ENCODE measurements around the gene CASKIN1. TPM values are rescaled to one million over a fixed set of nuclear protein-coding genes. Genes with fewer than 3 reads are reported as not detected.
"Not testable (repeated sequence)": the region's sequence is repeated elsewhere in the genome, so short reads cannot be mapped to it uniquely, and the experiment has no call there.

The CASKIN1 gene
- total RNA-seq, 4 donors from 2014 or later = under 0.01 to 0.14 TPM; not detected in 2

GRCh38 chr16:2135770-2136490, 60.5 kb downstream of the CASKIN1 start, which contains the start of gene PKD1:
PKD1 (minus strand) TSS chr16:2135898; CDS start chr16:2135689, 209 bp downstream.
- H3K27ac ChIP-seq = peak within 1 kb of the TSS; percentile 84 to 91 (median 89)
- in situ Hi-C loops (cut with MboI; ENCODE audit: low pct_ligation_motif_present in 1 of 4, low pct_unique_long_range_greater_than_20kb in 1 of 4, low sequenced_read_pairs in 3 of 4) = loop anchor here in 1 of 4 donors (25.0 kb wide), 1 partner anchor 124 kb away; the partner anchor contains the start of genes NPW and ZNF598
- H3K4me3 ChIP-seq = peak within 1 kb of the TSS; percentile 44 to 66 (median 58)
- H3K36me3 ChIP-seq; H3K9me3 ChIP-seq; intact Hi-C loops (cut with DNase I; ENCODE audit: low total_unique reads); H3K27me3 ChIP-seq: not testable (repeated sequence)
- TF ChIP-seq POLR2AphosphoS5 (IDR thresholded peaks at IDR 0.05) = peak in 2 of 3 donors; percentile 7 to 58
- peak; percentile 17 for TF ChIP-seq POLR2A (IDR thresholded peaks at IDR 0.05)
- 1% methylated on average over 25 of the region's 81 CpGs; no CpG with 5 or more reads in 1 of the 2 donors for WGBS, 2 donors (ENCODE audit: low coverage in 1 of 2)
- peaks cover 0 to 33% (median 9%) of the 10 kb centered on the region in 4 donors for H3K4me1 ChIP-seq
- DNase-seq = peak; percentile 98

- Histone ChIP-seq H3K4me1 (peaks cover 0 to 30% (median 8%) of the 10 kb centered on the region in 4 donors), H3K27ac (peak overlapping the region; percentile 84 to 91 (median 89)), H3K4me3 (peak overlapping the region; percentile 44 to 66 (median 58))
- DNase-seq; H3K36me3 ChIP-seq; intact Hi-C loops (cut with DNase I; ENCODE audit: low total_unique reads); H3K9me3 ChIP-seq; H3K27me3 ChIP-seq: not testable (repeated sequence)
- 0% methylated on average over 34 of the region's 42 CpGs; no CpG with 5 or more reads in 1 of the 2 donors for WGBS, 2 donors (ENCODE audit: low coverage in 1 of 2)
- in situ Hi-C loops (cut with MboI; ENCODE audit: low pct_ligation_motif_present in 1 of 4, low pct_unique_long_range_greater_than_20kb in 1 of 4, low sequenced_read_pairs in 3 of 4) = loop anchor here in 1 of 4 donors (25.0 kb wide), 1 partner anchor 123 kb away; the partner anchor contains the start of genes NPW and ZNF598
Observed at GRCh38 chr16:2135071-2135470, 61.3 kb downstream of the CASKIN1 start.

- DNase-seq; intact Hi-C loops (cut with DNase I; ENCODE audit: low total_unique reads); H3K36me3 ChIP-seq; H3K9me3 ChIP-seq; H3K27me3 ChIP-seq: not testable (repeated sequence)
- Histone ChIP-seq H3K4me3 (peak overlapping the region in 1 of 4 donors; percentile 33), H3K4me1 (peaks cover 2 to 35% (median 8%) of the 10 kb centered on the region in 4 donors), H3K27ac (peak overlapping the region; percentile 55 to 78 (median 72))
- WGBS, 2 donors (ENCODE audit: low coverage in 1 of 2) = 90% methylated on average over 3 of the region's 12 CpGs; no CpG with 5 or more reads in 1 of the 2 donors
- in situ Hi-C loops (cut with MboI; ENCODE audit: low pct_ligation_motif_present in 1 of 4, low pct_unique_long_range_greater_than_20kb in 1 of 4, low sequenced_read_pairs in 3 of 4) = loop anchor here in 1 of 4 donors (25.0 kb wide), 1 partner anchor 121 kb away; the partner anchor contains the start of genes NPW and ZNF598
Observed at GRCh38 chr16:2133797-2134196, 62.6 kb downstream of the CASKIN1 start.

- H3K27me3 ChIP-seq; intact Hi-C loops (cut with DNase I; ENCODE audit: low total_unique reads); DNase-seq; H3K36me3 ChIP-seq; H3K9me3 ChIP-seq; H3K4me3 ChIP-seq: not testable (repeated sequence)
- 68% methylated on average over 22 of the region's 22 CpGs; no CpG with 5 or more reads in 1 of the 2 donors for WGBS, 2 donors (ENCODE audit: low coverage in 1 of 2)
- in situ Hi-C loops (cut with MboI; ENCODE audit: low pct_ligation_motif_present in 1 of 4, low pct_unique_long_range_greater_than_20kb in 1 of 4, low sequenced_read_pairs in 3 of 4) = loop anchor here in 1 of 4 donors (25.0 kb wide), 1 partner anchor 118 kb away; the partner anchor contains the start of genes NPW and ZNF598
- Histone ChIP-seq H3K27ac (peak overlapping the region; percentile 29 to 92 (median 92)), H3K4me1 (peaks cover 16 to 62% (median 35%) of the 10 kb centered on the region in 4 donors)
Observed at GRCh38 chr16:2129890-2130447, 66.4 kb downstream of the CASKIN1 start.

- H3K27me3 ChIP-seq; H3K36me3 ChIP-seq; intact Hi-C loops (cut with DNase I; ENCODE audit: low total_unique reads); H3K9me3 ChIP-seq; H3K4me3 ChIP-seq; DNase-seq: not testable (repeated sequence)
- 41 to 80% methylated on average over 2 to 9 of the region's 11 CpGs for WGBS, 2 donors (ENCODE audit: low coverage in 1 of 2)
- Histone ChIP-seq H3K4me1 (peaks cover 24 to 69% (median 42%) of the 10 kb centered on the region in 4 donors), H3K27ac (peak overlapping the region; percentile 84 to 92 (median 92))
- in situ Hi-C loops (cut with MboI; ENCODE audit: low pct_ligation_motif_present in 1 of 4, low pct_unique_long_range_greater_than_20kb in 1 of 4, low sequenced_read_pairs in 3 of 4) = loop anchor here in 1 of 4 donors (25.0 kb wide), 1 partner anchor 117 kb away; the partner anchor contains the start of genes NPW and ZNF598
Observed at GRCh38 chr16:2129251-2129650, 67.2 kb downstream of the CASKIN1 start.

- 71% methylated on average over 3 of the region's 3 CpGs; no CpG with 5 or more reads in 1 of the 2 donors for WGBS, 2 donors (ENCODE audit: low coverage in 1 of 2)
- peak overlapping the region; percentile 92 to 98 (median 94) for H3K27ac ChIP-seq
- H3K27me3 ChIP-seq; H3K36me3 ChIP-seq; H3K4me3 ChIP-seq; intact Hi-C loops (cut with DNase I; ENCODE audit: low total_unique reads); H3K9me3 ChIP-seq: not testable (repeated sequence)
- peak; percentile 16 for TF ChIP-seq POLR2A (IDR thresholded peaks at IDR 0.05)
- TF ChIP-seq POLR2AphosphoS5 (IDR thresholded peaks at IDR 0.05) = peak; percentile 43 to 62 (median 58)
- peaks cover 24 to 76% (median 52%) of the 10 kb centered on the region in 4 donors for H3K4me1 ChIP-seq
- in situ Hi-C loops (cut with MboI; ENCODE audit: low pct_ligation_motif_present in 1 of 4, low pct_unique_long_range_greater_than_20kb in 1 of 4, low sequenced_read_pairs in 3 of 4) = loop anchor here in 1 of 4 donors (25.0 kb wide), 1 partner anchor 115 kb away; the partner anchor contains the start of genes NPW and ZNF598
- peak; percentile 60 for DNase-seq
Observed at GRCh38 chr16:2127630-2128280, 68.7 kb downstream of the CASKIN1 start.

Small RNA genes lying within 50 kb of the gene (small RNA-seq; reads per million reads assigned to genes)
- gene MIR3180-5 (0 reads per million in 4 donors), gene MIR4516 (0 to 0.35 (median 0.07) reads per million in 4 donors), gene RF00019 (0 reads per million in 4 donors), gene SNORD60 (0 reads per million in 4 donors)

Other genes starting within 250 kb of the CASKIN1 start
- gene RPL3L, start 241.9 kb downstream of the CASKIN1 start, total RNA-seq = under 1 TPM in 1 of 4 donors, not detected in 3; 0.55 TPM
- 100 to 1,000 TPM; 137 to 496 (median 250) TPM for gene NDUFB10, start 237.1 kb downstream of the CASKIN1 start, total RNA-seq
- 1,000 to 10,000 TPM in 3 of 4 donors, 100 to 1,000 TPM in 1; 896 to 2,085 (median 1,613) TPM for gene RPS2, start 231.8 kb downstream of the CASKIN1 start, total RNA-seq
- gene RNF151, start 229.7 kb downstream of the CASKIN1 start, total RNA-seq = not detected
- 10 to 100 TPM; 23.2 to 31.0 (median 28.2) TPM for gene TBL3, start 224.6 kb downstream of the CASKIN1 start, total RNA-seq
- gene NOXO1, start 215.1 kb downstream of the CASKIN1 start, total RNA-seq = 10 to 100 TPM in 3 of 4 donors, 1 to 10 TPM in 1; 4.2 to 29.8 (median 19.4) TPM
- 100 to 1,000 TPM in 1 of 4 donors, 10 to 100 TPM in 3; 29.9 to 117 (median 64.3) TPM for gene GFER, start 212.4 kb downstream of the CASKIN1 start, total RNA-seq
- 1 to 10 TPM in 3 of 4 donors, not detected in 1; 2.7 to 4.8 (median 2.9) TPM for gene SYNGR3, start 206.6 kb downstream of the CASKIN1 start, total RNA-seq
- gene ZNF598, start 186.8 kb downstream of the CASKIN1 start, total RNA-seq = 100 to 1,000 TPM in 1 of 4 donors, 10 to 100 TPM in 3; 28.3 to 145 (median 42.0) TPM
- gene NPW, start 176.8 kb downstream of the CASKIN1 start, total RNA-seq = under 1 TPM in 1 of 4 donors, not detected in 3; 0.41 TPM
- gene NHERF2, start 169.7 kb downstream of the CASKIN1 start, total RNA-seq = 10 to 100 TPM in 3 of 4 donors, 1 to 10 TPM in 1; 3.7 to 61.9 (median 29.8) TPM
- 10 to 100 TPM; 12.7 to 32.9 (median 23.2) TPM for gene NTHL1, start 148.8 kb downstream of the CASKIN1 start, total RNA-seq
- 100 to 1,000 TPM in 2 of 4 donors, 10 to 100 TPM in 2; 88.3 to 206 (median 127) TPM for gene TSC2, start 148.6 kb downstream of the CASKIN1 start, total RNA-seq
- gene PKD1, start 60.7 kb downstream of the CASKIN1 start, total RNA-seq = 1,000 to 10,000 TPM in 1 of 4 donors, 100 to 1,000 TPM in 3; 131 to 1,015 (median 289) TPM
- 10 to 100 TPM in 3 of 4 donors, 1 to 10 TPM in 1; 8.3 to 28.4 (median 14.2) TPM for gene RAB26, start 48.0 kb downstream of the CASKIN1 start, total RNA-seq
- gene TRAF7, start 40.8 kb downstream of the CASKIN1 start, total RNA-seq = 10 to 100 TPM; 43.4 to 80.4 (median 63.0) TPM
- gene MLST8, start 8.8 kb upstream of the CASKIN1 start, total RNA-seq = 10 to 100 TPM; 50.8 to 81.8 (median 73.1) TPM
- gene BRICD5, start 14.3 kb upstream of the CASKIN1 start, total RNA-seq = 10 to 100 TPM in 2 of 4 donors, 1 to 10 TPM in 2; 5.7 to 29.9 (median 11.7) TPM
- 10 to 100 TPM; 18.0 to 49.0 (median 29.5) TPM for gene PGP, start 18.2 kb upstream of the CASKIN1 start, total RNA-seq
- 100 to 1,000 TPM in 1 of 4 donors, 10 to 100 TPM in 3; 36.5 to 124 (median 53.6) TPM for gene E4F1, start 27.0 kb upstream of the CASKIN1 start, total RNA-seq
- 1 to 10 TPM in 1 of 4 donors, under 1 TPM in 2, not detected in 1; 0.55 to 3.0 (median 0.64) TPM for gene DNASE1L2, start 39.8 kb upstream of the CASKIN1 start, total RNA-seq
- 100 to 1,000 TPM in 2 of 4 donors, 10 to 100 TPM in 2; 24.5 to 218 (median 100) TPM for gene ECI1, start 55.0 kb upstream of the CASKIN1 start, total RNA-seq
- gene RNPS1, start 71.5 kb upstream of the CASKIN1 start, total RNA-seq = 100 to 1,000 TPM; 110 to 153 (median 126) TPM
- 1 to 10 TPM; 3.4 to 8.6 (median 3.7) TPM for gene ABCA3, start 144.1 kb upstream of the CASKIN1 start, total RNA-seq
- 10 to 100 TPM in 1 of 4 donors, 1 to 10 TPM in 2, under 1 TPM in 1; 0.75 to 24.9 (median 2.3) TPM for gene CCNF, start 232.8 kb upstream of the CASKIN1 start, total RNA-seq